ENCODE data around the gene COX5B.
A peak's percentile ranks its signal among the peaks of the same experiment; 100 is the strongest.
"Not testable (repeated sequence)": the region's sequence is repeated elsewhere in the genome, so short reads cannot be mapped to it uniquely, and the experiment has no call there.

Gene COX5B

DNA sequence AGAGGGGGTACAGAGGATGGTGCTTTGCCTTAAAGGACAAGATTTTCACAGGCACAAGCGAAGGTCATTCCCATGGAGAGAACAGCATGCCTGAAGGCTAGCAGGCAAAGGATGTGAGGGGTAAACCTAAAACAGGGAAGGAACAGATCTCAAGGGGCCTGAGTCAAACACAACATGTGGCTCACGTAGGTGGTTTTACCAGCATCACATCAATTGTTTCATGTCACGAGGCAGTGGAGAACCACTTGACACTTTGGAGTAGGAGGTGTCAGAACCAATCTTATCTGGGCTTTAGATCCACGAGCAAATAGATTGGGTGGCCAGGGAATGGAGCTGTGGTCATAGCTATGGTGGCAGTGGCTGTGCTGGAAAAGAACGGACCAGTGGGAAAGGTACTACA is 8.4 kb downstream of the COX5B start:
- DNase-seq (ENCODE audit: low read depth): no peak

DNA sequence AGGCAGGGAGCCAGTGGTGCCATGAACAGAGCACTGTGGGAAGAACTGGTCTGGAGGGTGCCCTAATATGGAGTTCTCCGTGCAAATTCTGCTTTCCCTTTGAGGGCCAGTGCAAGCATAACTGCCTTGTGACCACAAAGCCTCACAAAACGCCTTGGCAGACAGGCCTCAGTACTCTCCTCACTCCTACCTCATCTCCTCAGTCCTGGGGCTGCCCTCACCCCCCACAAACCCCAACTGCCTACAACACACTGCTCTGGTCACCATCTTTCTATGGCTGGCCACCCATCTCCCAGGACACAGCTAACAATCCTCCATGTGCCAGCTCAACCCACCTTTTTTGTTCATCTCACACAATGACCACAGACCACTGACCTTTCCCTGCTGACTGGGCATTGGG is 8.9 kb downstream of the COX5B start:
- no peak for DNase-seq (ENCODE audit: low read depth)

DNA sequence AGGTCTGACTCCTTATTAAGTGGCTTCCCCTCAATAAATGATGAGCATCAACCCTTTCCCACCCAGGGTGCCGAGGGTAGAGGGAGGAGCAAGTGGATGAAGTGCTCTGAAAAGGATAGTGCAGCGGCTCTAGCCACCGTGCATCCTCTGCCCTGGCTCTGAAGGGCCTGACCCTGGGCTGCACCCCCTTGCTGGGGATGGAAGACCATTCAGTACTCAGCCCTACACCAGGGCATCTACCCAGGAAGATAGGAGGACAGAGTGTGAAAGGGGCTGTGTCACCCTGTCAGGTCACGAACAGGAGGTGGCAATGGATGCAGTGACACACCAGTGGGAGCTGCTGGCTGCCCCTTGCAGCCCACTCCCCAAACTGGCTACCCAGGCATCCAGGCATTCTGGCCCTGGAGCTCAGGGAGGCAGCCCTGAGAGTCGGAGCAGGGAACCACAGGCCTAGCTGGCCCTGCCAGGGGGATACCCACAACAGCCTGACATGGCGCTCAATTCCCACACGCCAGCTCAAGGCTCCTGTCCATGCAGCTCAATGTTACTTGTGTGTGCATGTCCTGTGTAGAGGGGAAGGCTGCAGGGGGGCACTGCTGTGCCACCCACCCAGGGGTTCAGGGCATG is 10.4 kb downstream of the COX5B start:
- no peak for DNase-seq (ENCODE audit: low read depth)

DNA sequence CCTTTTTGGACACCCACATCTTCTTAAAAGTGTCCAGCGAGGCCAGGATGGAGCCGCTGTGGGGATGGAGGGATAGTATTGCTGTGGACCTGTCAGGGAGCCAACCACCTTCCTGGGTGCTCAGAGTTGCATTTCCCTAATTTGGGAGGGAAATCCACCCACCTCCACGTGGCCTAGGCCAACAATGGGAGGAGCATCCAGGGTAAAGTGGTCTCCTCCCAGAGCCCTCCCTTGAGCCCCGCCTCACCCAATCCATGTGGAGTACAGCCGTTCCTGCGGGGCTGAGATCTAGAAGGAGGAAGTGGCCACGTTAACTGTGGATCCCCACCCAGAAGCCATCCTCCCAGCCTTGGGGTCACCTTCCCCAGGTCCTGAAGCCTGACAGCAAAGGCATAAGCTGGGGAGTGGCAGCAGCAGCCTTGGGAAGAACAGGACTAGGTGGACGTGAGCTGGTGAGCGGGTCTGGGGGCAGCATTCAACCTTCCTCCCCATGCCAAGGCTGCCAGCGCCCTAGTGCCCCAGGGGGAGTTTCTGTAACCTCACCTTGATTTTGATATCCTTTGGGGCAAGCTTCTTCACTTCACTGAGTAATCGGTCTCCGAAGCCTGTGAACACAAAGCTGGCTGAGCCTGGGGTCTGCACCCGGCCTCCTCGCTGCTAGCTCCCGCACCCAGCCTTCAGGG is 11.2 kb downstream of the COX5B start:
- DNase-seq (ENCODE audit: low read depth): no peak

DNA sequence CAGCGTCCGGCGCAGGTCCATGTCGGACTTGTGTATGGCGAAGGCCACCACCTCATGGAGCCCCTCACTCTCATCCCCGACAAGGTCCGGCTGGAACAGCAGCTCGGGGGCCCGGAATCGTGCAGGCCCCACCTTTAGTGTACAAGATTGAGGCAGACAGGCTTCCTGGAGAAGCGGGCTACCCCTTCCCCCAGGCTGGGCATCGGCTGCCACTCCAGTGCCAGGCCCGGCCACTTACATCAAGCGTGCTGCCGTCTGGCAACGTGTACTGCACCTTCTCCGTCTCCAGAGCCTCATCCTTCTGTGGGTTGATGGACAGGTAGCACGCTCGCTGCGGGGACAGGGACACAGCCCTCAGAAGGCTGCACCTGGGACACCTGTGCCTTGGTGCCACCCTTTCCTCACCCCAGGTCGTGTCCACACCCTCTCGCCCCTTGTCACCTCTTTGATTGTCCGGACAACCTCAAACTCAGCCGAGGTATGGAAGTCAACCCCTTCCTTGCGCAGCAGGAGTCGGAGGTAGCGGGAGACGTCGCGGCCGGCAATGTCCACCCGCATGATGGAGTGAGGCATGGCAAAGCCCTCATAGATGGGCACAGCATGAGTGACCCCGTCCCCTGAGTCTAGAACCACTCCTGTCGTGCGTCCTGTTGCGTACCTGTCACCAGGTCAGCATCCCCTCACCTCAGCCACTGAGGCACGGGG is 12.3 kb downstream of the COX5B start:
- no peak for DNase-seq (ENCODE audit: low read depth)

DNA sequence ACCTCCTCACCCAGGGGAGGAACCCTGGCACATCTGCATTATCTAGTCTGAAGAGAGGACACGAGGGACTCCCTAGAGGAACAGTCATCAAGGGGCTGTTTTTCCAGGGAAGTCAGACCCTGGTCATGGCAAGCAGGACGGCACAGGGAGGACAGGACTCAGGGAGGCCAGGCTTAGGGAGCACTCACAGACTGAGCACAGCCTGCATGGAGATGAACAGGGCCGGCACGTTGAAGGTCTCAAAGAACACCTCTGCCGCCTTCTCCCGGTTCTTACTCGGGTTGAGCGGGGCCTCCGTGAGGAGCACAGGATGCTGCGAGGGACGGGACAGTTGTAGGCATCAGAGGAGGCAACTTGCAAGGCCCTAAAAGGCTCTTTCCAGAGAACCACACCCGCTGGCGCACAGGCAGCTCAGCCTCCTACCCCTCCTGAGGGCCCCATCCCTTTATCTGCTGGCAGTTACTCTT is 12.9 kb downstream of the COX5B start:
- no peak for DNase-seq (ENCODE audit: low read depth)

DNA sequence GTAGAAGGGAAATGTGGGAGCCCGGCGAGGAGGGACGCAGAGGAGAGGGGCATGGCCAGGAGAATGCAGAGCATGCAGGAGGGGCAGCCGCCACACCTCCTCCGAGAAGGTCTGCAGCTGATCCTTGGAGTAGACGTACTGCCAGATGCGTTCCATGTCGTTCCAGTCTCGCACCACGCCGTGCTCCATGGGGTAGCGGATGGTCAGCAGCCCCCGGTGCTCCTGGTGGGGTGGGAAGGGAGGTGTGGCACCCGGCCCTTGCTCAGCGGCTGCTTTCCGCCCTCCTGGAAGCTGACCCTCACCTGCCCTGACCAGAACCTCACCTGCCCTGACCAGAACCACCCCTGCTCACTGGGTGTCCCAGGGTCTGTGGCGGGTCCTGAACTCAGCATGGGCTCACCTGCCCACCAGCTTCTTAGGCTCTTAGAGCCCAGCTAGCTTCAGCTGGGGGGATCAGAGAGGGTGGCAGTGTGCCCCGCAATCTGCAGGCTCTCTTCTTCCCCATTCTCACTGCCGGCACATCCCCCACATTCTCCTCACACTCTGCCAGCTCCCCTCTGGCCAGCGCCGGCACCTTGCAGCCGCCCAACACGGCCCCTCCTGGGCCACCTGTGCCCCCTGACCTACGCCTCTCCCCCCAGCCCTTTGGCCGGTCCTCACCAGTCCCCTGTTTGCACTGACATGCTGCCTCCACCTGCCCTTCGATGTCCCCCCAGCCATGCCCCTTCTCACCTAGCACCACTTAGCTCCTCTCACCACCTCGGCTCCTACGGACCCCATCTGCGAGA is 13.6 kb downstream of the COX5B start:
- no peak for DNase-seq (ENCODE audit: low read depth)

DNA sequence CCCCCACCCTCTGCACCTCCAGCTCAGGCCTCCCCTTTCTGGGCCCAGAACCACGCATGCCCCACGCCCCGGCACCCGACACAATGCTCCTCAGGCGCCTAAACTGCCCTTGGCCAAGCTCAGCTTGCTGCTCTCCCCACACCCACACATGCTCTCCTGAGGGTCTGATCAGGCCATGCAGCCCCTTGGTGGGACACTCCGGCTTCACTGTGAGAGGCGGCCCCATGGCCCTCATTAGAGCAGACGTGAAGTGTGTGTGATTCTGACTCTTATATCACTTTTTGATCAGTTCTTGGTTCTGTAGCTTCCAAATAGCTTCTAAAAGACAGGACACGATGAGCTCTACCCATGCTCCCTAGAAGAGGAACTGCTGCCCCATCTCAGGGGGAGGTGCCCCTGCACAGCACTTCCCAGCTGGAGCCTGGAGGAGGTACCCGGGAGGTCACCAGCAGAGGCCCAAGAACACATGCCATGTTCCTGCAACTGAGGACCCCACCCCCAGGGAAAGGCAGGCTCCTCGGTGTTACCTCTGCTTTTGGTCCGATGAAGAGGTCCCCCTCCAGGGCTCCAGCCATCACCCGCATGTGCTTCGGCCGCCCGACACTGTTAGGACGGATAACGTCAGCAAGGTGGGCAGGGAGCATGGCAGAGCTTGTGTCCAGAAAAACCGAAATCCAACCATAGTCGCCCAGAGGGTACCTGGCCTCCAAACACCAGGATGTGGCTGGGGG is 14.3 kb downstream of the COX5B start:
- no peak for DNase-seq (ENCODE audit: low read depth)

DNA sequence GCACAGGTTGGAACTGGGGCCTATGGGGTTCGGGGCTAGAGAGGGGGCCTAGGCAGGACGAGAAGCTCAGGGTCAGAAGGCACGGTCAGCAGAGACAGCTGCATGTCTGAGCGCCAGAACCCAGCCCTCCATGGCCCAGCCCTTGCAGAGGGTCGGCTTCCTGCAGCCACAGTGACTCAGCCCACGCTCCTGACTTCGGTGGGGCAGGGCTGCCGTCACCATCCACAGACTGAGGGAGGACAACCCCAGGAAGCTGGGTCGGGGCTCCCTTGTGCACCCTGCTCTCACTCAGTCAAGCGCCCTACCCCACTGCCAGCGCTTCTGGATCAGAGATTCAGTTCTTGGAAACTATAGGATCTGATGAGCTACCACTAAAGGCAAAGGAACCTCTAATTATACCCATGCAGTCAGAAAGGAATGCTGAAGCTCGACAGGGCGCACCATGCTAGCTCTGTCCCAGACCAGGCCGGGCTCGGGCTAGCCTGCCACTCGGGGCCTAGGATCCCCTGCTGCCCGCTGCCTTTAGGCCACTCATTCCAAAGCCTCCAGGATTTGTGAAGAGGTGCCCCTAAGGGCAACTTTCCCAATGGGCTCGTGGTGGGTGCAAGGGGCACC is 15.0 kb downstream of the COX5B start:
- no peak for DNase-seq (ENCODE audit: low read depth)

DNA sequence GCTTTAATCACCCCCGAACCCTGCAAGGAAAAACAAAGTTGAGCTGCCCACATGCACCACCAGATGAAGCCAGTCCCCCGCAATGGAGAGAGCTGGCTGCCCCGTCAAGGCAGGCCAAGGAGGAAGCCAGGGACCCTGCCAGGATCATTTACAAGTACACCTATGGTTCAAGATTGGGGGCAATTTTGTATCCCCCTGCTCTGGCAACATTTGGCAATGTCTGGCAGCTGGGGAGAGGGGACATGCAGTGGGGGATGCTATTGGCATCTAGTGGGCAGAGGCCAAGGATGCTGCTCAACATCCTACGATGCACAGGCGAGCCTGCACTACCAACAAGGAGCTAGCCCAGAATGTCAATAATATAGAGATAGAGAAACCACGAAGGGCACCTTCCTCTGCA is 16.1 kb downstream of the COX5B start:
- no peak for DNase-seq (ENCODE audit: low read depth)

DNA sequence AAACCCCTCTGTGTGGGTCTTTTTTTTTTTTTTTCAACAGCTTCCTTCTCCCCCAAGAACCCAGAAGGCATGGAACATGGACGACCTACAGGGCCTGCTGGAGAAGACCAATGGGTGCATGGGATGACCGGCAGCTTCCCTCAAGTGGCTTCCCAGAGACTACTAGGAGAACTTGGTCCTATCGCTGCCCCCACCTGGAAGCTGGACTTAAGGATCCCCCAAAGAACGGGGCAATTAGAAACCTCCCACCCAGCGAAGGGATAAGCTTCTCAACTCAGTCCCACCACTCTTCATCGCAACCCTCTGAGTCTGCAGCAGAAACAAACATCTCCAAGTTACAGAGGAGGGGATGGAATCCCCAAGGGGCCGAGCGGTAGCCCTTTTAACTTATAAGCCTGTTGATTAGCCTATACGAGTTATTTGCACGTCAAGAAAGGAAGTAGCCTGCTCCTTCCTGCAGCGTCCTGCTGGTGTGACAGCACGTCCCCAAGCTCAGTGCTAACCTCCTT is 16.6 kb downstream of the COX5B start:
- no peak for DNase-seq (ENCODE audit: low read depth)

DNA sequence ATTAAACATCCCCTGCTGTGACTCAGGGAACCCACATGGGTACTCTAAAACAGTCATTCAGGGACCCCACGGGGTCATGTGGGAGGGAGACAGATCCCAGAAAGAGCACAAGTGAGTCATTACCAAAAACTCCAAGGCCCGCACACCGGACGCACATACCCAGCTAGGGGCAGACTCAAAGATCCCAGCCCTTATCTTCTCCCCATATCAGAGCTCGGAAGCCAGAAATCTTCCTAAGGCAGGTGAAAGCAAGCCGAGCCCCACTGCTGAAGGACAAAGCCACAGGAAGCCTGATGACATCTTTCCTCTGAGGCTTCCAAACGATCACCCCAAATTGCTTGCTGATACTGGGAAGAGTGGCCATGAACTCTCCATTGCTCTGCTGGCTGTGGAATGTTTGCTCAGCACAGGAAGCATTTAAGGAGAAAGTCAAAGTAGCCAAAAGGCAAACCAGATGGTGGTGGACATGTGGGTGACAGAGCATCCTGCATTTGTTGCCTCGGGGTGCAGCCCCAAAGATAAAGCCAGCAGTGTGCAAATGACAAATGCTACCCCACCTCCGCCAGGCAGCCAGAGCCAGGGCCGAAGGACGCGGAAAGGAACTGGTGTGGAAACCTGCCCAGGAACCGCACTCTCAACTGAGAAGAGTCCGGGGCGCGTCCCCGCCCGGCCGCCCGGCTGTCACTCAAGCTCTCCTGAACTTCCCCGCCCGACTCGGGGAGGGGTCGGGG is 17.2 kb downstream of the COX5B start:
- peak; percentile 35 for DNase-seq (ENCODE audit: low read depth)

DNA sequence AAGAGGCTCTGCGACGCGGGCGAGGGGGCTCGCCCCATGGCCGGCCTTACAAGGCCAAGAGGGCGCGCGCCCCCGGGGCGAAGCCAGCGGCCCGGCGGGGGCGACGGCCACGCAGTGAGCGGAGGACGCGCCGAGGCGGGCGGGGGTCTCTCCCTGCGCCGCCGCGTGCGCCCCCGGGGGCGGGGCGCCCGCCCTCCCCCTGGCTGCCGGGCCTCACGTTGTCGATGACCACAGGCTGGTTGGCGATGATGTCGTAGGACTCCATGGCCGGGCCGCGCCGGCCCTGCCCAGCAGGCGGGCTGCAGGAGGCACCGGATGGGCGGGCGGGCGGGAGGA is 17.7 kb downstream of the COX5B start:
- DNase-seq (ENCODE audit: low read depth): no peak

DNA sequence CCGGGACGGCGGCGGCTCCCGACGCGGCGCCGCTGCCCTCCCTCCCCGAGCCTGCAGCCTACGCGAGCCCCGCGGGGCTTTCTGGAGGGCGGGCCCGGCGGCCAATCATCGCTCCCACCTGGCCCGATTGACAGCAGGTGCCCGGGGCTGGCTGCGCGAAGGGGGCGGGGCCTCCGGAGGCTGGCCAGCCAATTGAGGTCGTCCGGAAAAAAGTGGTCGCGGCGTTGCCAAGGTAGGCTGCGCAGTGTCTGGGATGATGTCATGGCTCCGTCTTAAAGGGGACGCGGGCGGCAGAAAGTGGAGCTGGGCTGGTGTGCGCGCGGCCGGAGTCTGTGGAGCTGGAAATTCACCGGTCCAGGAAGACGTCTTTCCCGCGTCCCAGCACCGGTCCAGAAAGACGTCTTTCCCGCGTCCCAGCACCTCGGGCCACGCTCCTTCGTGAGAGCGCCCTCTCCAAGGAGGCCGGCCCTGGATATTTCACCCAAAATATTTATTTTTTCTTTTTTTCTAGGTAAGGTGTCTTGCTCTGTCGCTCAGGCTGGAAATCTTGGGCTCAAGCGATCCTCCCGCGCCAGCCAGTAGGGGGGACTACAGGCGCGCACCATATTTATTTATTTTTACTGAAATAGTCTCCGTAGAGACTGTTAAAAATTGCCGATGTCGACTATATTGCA is 18.2 kb downstream of the COX5B start, which contains the start of gene ACTR1B:
Gene ACTR1B (minus strand): TSS at position 83 of the 674 bp plus-strand sequence. CDS start 154 bp downstream, outside the sequence.
- DNase-seq (ENCODE audit: low read depth): peak; percentile 89

DNA sequence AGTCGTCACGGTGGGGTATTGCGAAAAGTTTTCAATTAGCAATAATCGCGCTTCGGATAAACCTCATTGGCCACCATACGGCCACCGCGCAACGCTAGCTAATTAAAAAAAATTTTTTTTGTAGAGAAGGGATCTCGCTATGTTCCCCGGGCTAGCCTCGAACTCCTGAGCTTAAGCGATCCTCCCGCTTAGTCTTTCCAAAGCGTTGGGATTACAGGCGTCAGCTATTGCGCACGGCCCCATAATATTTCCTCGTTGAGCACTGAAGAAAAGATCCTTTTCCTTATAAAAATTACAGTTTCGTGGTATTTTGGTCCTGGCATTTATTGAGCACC is 18.7 kb downstream of the COX5B start:
- DNase-seq (ENCODE audit: low read depth): no peak

DNA sequence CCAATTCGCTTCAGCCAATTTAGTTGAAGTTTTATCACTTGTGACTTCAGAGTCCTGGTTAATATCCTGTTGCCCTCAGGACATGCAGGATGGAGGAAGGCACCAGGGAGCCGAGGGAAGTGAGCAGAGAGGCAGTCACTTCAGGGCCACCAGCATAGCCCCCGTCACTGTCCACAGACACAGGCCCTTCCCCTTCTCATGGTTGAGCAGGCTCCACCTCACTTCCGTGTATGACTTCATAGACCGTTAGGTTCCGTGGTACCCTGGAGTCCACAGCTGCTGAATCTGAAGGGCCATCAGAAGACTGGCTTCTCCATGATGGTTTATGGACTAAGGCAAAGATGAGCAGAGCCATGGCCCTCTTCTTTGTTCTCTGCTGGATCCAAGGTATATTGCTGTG is 23.6 kb downstream of the COX5B start, which contains the start of gene C2orf92:
Gene C2orf92 (plus strand): TSS at position 266 of the 400 bp plus-strand sequence. CDS start 76 bp downstream, at position 342.
- DNase-seq (ENCODE audit: low read depth): no peak

DNA sequence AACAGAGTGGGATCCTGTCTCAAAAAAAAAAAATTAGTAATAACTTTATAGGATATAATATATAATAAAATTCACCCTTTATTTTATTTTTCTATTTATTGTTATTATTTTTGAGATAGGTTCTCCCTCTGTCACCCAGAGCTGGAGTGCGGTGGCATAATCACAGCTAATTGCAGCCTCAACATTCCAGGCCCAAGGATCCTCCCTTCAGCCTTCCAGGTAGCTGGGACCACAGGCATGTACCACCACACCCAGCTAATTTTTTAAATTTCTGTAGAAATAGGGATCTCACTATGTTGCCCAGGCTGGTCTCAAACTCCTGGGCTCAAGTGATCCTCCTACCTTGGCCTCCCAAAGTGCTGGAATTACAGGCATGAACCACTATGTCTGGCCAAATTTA is 24.6 kb downstream of the COX5B start:
- no peak for DNase-seq (ENCODE audit: low read depth)

DNA sequence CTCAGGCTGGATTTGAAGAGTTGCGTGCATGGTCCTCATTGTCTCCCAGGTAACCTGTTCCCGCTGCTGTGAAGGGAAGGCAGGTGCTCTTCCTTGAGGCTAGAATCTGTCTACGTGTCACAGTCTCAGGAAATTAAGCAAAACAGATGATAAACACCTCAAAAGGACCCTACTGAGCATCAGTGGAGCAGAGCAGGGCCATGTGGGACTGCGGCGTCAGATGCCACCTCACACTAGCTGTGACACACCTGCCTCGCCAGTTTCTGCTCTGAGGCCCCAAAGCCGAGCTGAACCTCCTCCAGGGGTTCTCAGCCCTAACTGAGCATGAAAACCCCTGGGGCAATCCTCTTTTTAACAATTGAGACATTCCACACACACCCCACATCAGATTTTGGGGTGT is 25.7 kb downstream of the COX5B start:
- DNase-seq (ENCODE audit: low read depth): no peak

DNA sequence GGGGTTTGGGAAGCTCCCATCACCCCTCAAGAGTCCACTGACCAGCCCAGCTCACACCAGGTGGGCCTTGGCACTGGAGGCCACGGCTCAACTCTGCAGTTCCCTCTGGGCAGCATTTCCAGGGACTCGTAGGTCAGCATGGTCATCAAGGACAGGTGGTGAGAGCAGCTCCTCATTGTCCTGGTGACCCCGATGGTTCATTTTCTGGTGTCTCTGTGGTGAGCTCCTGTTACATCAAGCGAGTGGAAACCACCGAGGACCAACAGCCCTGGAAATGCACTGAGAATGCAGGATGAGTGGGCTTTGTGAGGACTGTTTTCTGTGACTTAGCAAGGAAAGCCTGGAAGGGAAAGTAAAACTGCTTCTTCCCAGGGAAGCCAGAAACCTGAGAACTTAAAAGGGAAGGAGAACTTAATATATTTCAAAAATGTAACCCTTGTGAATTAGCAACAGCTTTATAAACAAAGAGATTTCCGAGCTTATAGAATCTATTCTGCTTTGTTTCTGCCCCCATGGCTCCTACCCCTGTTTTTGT is 26.8 kb downstream of the COX5B start:
- not testable (repeated sequence) for DNase-seq (ENCODE audit: low read depth)

Data from stimulated activated CD8-positive, alpha-beta memory T cell treated with anti-CD3 and anti-CD28 coated beads, Interleukin-15, amount 100 ng/mL, for 1 hour (primary cell).